DND-41 (cell line): ENCODE data around the gene PKDCC.

Experiments
- ATAC-seq: fragments of 200-7000 bp; cut with Tn5 transposase; 3 replicates; pipeline ENCODE4 v1.9.1; 2021; ENCODE audit warnings: low read depth; ENCODE audit not compliant: insufficient read depth
- DNase-seq: peaks from one replicate; pipeline ENCODE4 v3.0.0-alpha.2; 2020
- H2AFZ ChIP-seq: 2 replicates; pipeline ENCODE4 v1.6.0; 2012; ENCODE audit warnings: low read depth, low read length
- H3K27ac ChIP-seq: 2 replicates; pipeline ENCODE4 v1.5.1; 2012; ENCODE audit warnings: low read length, inconsistent platforms
- H3K27me3 ChIP-seq: fragments of 200-600 bp; sonication (generic); 2 replicates; pipeline ENCODE4 v1.6.0; 2012; ENCODE audit warnings: low read length, mild to moderate bottlenecking, inconsistent platforms; ENCODE audit not compliant: insufficient read depth, poor library complexity
- H3K36me3 ChIP-seq: 2 replicates; pipeline ENCODE4 v1.5.1; 2012; ENCODE audit warnings: low read length, inconsistent platforms; ENCODE audit not compliant: insufficient read depth
- H3K4me1 ChIP-seq: 2 replicates; pipeline ENCODE4 v1.5.1; 2012; ENCODE audit warnings: mild to moderate bottlenecking, low read length; ENCODE audit not compliant: insufficient read depth
- H3K4me2 ChIP-seq: 2 replicates; pipeline ENCODE4 v1.6.0; 2012; ENCODE audit warnings: mild to moderate bottlenecking, moderate library complexity, low read length, inconsistent platforms; ENCODE audit not compliant: insufficient read depth
- H3K4me3 ChIP-seq, 2 experiments: fragments of 200-600 bp in 1 of 2; shearing (Covaris generic) in 1 of 2; 2 replicates each; pipeline ENCODE4 v1.5.1; 2012 to 2016; ENCODE audit warnings: inconsistent platforms in 2 of 2, low read length in 2 of 2, mild to moderate bottlenecking in 2 of 2, low read depth in 1 of 2, moderate library complexity in 1 of 2
- H3K79me2 ChIP-seq: 2 replicates; pipeline ENCODE4 v1.6.0; 2012; ENCODE audit warnings: low read length, inconsistent platforms; ENCODE audit not compliant: insufficient read depth
- H3K9ac ChIP-seq: 2 replicates; pipeline ENCODE4 v1.6.0; 2012; ENCODE audit warnings: low read depth, mild to moderate bottlenecking, inconsistent platforms, low read length, moderate library complexity
- H3K9me3 ChIP-seq: 2 replicates; pipeline ENCODE4 v1.5.1; 2012; ENCODE audit warnings: low read length, moderate library complexity, mild to moderate bottlenecking, inconsistent platforms; ENCODE audit not compliant: insufficient read depth, severe bottlenecking
- H4K20me1 ChIP-seq: 2 replicates; pipeline ENCODE4 v1.6.0; 2012; ENCODE audit warnings: low read length; ENCODE audit not compliant: insufficient read depth
- CTCF ChIP-seq: IDR thresholded peaks from 2 replicates; pipeline ENCODE4 v1.5.1; 2012; ENCODE audit warnings: borderline replicate concordance, low read length, moderate library complexity, mild to moderate bottlenecking; ENCODE audit not compliant: poor library complexity, severe bottlenecking; ENCODE audit errors: extremely low read depth
- EZH2 ChIP-seq: IDR thresholded peaks from 3 replicates; pipeline ENCODE4 v1.6.1; 2012; ENCODE audit warnings: borderline replicate concordance, low read depth, mild to moderate bottlenecking, moderate library complexity, low read length, inconsistent platforms; ENCODE audit not compliant: severe bottlenecking

PKDCC gene

GRCh38 chr2:42036413-42036812 is 11.4 kb upstream of the PKDCC start:
- Histone ChIP-seq H3K27me3 (peaks cover 2% of the 10 kb centered on the region), H3K36me3 (no peaks in the 10 kb centered on the region), H3K79me2 (no peaks in the 10 kb centered on the region), H3K4me1 (no peaks in the 10 kb centered on the region), H4K20me1 (no peaks in the 10 kb centered on the region), H3K4me2 (no peak overlapping the region), H2AFZ (no peak overlapping the region), H3K9me3 (no peaks in the 10 kb centered on the region), H3K4me3 (no peak overlapping the region), H3K9ac (no peak overlapping the region), H3K27ac (no peak overlapping the region)
- TF ChIP-seq EZH2, result no peak
- no peak for TF ChIP-seq CTCF
- DNase-seq, result no peak
- no peak for ATAC-seq

GRCh38 chr2:42036940-42037339 is 10.9 kb upstream of the PKDCC start:
- Histone ChIP-seq H3K4me3 (no peak overlapping the region), H2AFZ (no peak overlapping the region), H3K9me3 (no peaks in the 10 kb centered on the region), H3K4me2 (no peak overlapping the region), H3K27me3 (peaks cover 2% of the 10 kb centered on the region), H3K9ac (no peak overlapping the region), H3K79me2 (no peaks in the 10 kb centered on the region), H3K4me1 (no peaks in the 10 kb centered on the region), H3K27ac (no peak overlapping the region), H4K20me1 (no peaks in the 10 kb centered on the region), H3K36me3 (no peaks in the 10 kb centered on the region)
- no peak for DNase-seq
- TF ChIP-seq CTCF (no peak), EZH2 (no peak)
- no peak for ATAC-seq

- Histone ChIP-seq H2AFZ (no peak overlapping the region), H3K4me3 (no peak overlapping the region), H3K36me3 (no peaks in the 10 kb centered on the region), H3K27me3 (peaks cover 6% of the 10 kb centered on the region), H3K4me2 (no peak overlapping the region), H3K27ac (no peak overlapping the region), H3K9ac (no peak overlapping the region), H3K9me3 (no peaks in the 10 kb centered on the region), H4K20me1 (no peaks in the 10 kb centered on the region), H3K4me1 (no peaks in the 10 kb centered on the region), H3K79me2 (no peaks in the 10 kb centered on the region)
- TF ChIP-seq EZH2, result no peak
- TF ChIP-seq CTCF, result no peak
- DNase-seq, result no peak
- ATAC-seq, result no peak
These were observed 7.1 kb upstream of the PKDCC start for GRCh38 chr2:42040643-42041278.
